ENCODE data around the gene SYNGR1. TPM values are rescaled to one million over a fixed set of nuclear protein-coding genes. Genes with fewer than 3 reads are reported as not detected.
A peak's percentile ranks its signal among the peaks of the same experiment; 100 is the strongest.

Gene SYNGR1
- total RNA-seq, 4 donors from 2014 or later: 13.3 to 35.5 (median 21.5) TPM

DNA sequence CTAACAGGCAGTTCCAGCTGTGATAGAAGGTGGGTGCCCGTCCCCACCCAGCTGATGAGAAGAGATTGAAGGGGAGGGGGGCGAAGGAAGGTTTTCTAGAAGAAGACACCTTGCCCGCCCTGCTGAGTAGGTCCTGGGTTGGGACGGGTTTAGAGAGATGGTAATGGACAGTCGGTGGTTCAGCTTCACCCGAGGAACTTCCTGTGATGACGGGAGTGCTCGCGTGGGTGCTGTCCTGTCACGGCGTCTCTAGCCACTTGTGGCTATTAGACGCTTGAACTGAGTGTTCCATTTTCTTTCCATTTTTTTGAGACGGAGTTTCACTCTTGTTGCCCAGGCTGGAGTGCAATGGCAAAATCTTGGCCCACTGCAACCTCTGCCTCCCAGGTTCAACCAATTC lies 79.4 kb downstream of the SYNGR1 start:
- Histone ChIP-seq H3K4me3 (no peak overlapping the region), H3K27ac (peak overlapping the region in 1 of 4 donors; percentile 5), H3K36me3 (peaks cover 30 to 100% (median 32%) of the 10 kb centered on the region in 3 donors), H3K9me3 (no peaks in the 10 kb centered on the region), H3K27me3 (no peaks in the 10 kb centered on the region), H3K4me1 (peaks cover 11 to 25% (median 14%) of the 10 kb centered on the region in 3 donors)
- TF ChIP-seq POLR2A (IDR thresholded peaks at IDR 0.05) (no peak), CTCF (IDR thresholded peaks at IDR 0.05) (no peak)
- intact Hi-C loops (cut with DNase I): no loop called here
- DNase-seq: no peak
- 92% methylated on average over 10 to 13 of the region's 13 CpGs for WGBS, 2 donors

- 77 to 100% methylated on average over 5 to 8 of the region's 27 CpGs for WGBS, 2 donors
- Histone ChIP-seq H3K4me3 (no peak overlapping the region), H3K4me1 (peaks cover 11 to 25% (median 14%) of the 10 kb centered on the region in 3 donors), H3K9me3 (no peaks in the 10 kb centered on the region), H3K27ac (peak overlapping the region in 2 of 4 donors; percentile 75 to 85), H3K27me3 (no peaks in the 10 kb centered on the region), H3K36me3 (peaks cover 30 to 98% (median 32%) of the 10 kb centered on the region in 3 donors)
- no peak for DNase-seq
- intact Hi-C loops (cut with DNase I): no loop called here
- TF ChIP-seq CTCF (IDR thresholded peaks at IDR 0.05) (no peak), POLR2A (IDR thresholded peaks at IDR 0.05) (no peak)
Observed at GRCh38 chr22:39429916-39430575, 80.3 kb downstream of the SYNGR1 start.

- intact Hi-C loops (cut with DNase I): no loop called here
- Histone ChIP-seq H3K27me3 (no peaks in the 10 kb centered on the region), H3K4me1 (peaks cover 11 to 25% (median 14%) of the 10 kb centered on the region in 3 donors), H3K27ac (peak overlapping the region; percentile 48 to 85 (median 75)), H3K4me3 (no peak overlapping the region), H3K36me3 (peaks cover 30 to 92% (median 32%) of the 10 kb centered on the region in 3 donors), H3K9me3 (no peaks in the 10 kb centered on the region)
- TF ChIP-seq POLR2A (IDR thresholded peaks at IDR 0.05) (no peak), CTCF (IDR thresholded peaks at IDR 0.05) (no peak)
- DNase-seq: no peak
- 82 to 89% methylated on average over 5 to 10 of the region's 10 CpGs for WGBS, 2 donors
Observed at GRCh38 chr22:39430576-39431150, 80.9 kb downstream of the SYNGR1 start.

DNA sequence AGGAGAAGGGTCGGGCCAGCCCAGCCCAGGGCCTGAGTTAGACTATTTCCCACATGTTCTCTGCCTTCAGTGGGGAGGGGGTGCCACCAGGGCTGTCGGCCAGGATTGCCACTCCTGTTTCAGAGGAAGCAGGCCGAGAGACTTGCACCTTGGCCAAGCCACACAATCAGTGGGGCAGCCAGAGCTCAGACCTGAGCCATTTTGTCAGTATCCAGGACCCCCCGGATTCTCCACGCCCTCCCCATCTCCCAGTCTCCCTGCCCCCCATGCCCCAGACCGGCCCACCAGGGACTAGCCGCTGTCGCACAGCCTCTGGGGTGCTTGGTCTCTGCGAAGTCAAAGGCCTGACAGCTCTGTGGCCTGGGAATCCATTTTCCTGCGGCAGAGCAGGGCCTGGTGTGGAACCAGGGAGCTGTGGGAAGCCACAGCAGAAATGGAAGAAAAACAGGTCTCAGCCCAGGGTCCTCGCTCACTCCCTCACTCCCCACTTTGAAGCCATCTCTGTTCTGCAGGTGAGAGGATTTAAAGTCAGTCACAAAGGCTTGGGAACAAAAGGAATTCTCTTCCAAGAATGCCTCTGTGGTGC lies 81.5 kb downstream of the SYNGR1 start:
- DNase-seq: no peak
- H3K9me3 ChIP-seq: no peaks in the 10 kb centered on the region
- no peak for TF ChIP-seq CTCF (IDR thresholded peaks at IDR 0.05)
- TF ChIP-seq POLR2A (IDR thresholded peaks at IDR 0.05): no peak
- WGBS, 2 donors: 66 to 76% methylated on average over 3 to 6 of the region's 11 CpGs
- H3K4me3 ChIP-seq: no peak overlapping the region
- peaks cover 29 to 85% (median 30%) of the 10 kb centered on the region in 3 donors for H3K36me3 ChIP-seq
- H3K27me3 ChIP-seq: no peaks in the 10 kb centered on the region
- H3K4me1 ChIP-seq: peaks cover 11 to 25% (median 14%) of the 10 kb centered on the region in 3 donors
- intact Hi-C loops (cut with DNase I): no loop called here
- H3K27ac ChIP-seq: peak overlapping the region; percentile 48 to 85 (median 75)

- Histone ChIP-seq H3K27ac (peak overlapping the region; percentile 48 to 85 (median 75)), H3K27me3 (no peaks in the 10 kb centered on the region), H3K9me3 (no peaks in the 10 kb centered on the region), H3K4me3 (no peak overlapping the region), H3K36me3 (peaks cover 23 to 80% (median 27%) of the 10 kb centered on the region in 3 donors), H3K4me1 (peaks cover 11 to 27% (median 14%) of the 10 kb centered on the region in 3 donors)
- WGBS, 2 donors: 34 to 68% methylated on average over 3 to 5 of the region's 8 CpGs
- intact Hi-C loops (cut with DNase I): no loop called here
- TF ChIP-seq POLR2A (IDR thresholded peaks at IDR 0.05) (no peak), CTCF (IDR thresholded peaks at IDR 0.05) (no peak)
- no peak for DNase-seq
Observed at GRCh38 chr22:39431821-39432251, 82.0 kb downstream of the SYNGR1 start.

All from esophagus squamous epithelium (tissue), 5 donors.